Measurements from ENCODE around the gene HRH1. TPM values are rescaled to one million over a fixed set of nuclear protein-coding genes. Genes with fewer than 3 reads are reported as not detected.

HRH1 gene
- total RNA-seq, 2 experiments from 2014 or later = not detected

DNA sequence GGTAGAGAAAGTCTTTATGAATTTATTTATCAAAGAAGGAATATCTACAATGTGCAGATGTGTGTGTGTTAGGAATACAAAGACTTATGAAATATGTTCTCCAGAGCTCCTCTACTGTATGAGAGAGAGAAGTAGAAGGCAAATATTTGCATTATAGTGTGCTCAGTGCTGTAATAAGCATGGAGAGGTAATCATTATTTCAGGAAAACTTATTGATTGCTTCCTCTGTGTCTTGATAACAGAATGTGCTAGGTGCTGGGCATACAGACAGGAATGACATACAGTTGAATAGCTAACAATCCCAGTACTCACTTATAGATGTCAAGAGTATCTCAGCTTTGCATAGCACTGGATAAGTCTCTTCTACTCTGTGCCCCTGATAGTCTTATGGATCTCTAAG is 148.2 kb downstream of the HRH1 start:
- ChIA-PET POLR2A (no interaction called here), CTCF (interaction anchor here (0.7 kb wide), 1 partner anchor 101 kb away, joined by 4 read pairs; no protein-coding TSS in a partner anchor)
- peaks cover 8% of the 10 kb centered on the region for H3K4me1 ChIP-seq (ENCODE audit: insufficient read depth, low read length)
- peaks cover 59% of the 10 kb centered on the region for H3K36me3 ChIP-seq (ENCODE audit: insufficient read depth, low read length)
- H3K27me3 Mint-ChIP-seq = no peaks in the 10 kb centered on the region
- H3K9me3 ChIP-seq (ENCODE audit: control insufficient read depth in 1 of 2, insufficient read depth in 1 of 2, low read length in 2 of 2) = no peaks in the 10 kb centered on the region
- DNase-seq (no peak), ATAC-seq (ENCODE audit: poor library complexity) (no peak)
- H3K27ac ChIP-seq (ENCODE audit: low read depth in 1 of 2, low read length in 2 of 2) = no peak overlapping the region
- intact Hi-C loops (cut with DNase I, micrococcal nuclease) = no loop called here
- H3K4me1 Mint-ChIP-seq (ENCODE audit: low read depth) = peaks cover 9% of the 10 kb centered on the region
- H3K9me3 Mint-ChIP-seq = no peaks in the 10 kb centered on the region
- H3K27ac Mint-ChIP-seq = no peak overlapping the region
- no peaks in the 10 kb centered on the region for H3K27me3 ChIP-seq (ENCODE audit: control insufficient read depth in 1 of 2, insufficient read depth in 2 of 2, low read length in 2 of 2)
- H3K4me3 Mint-ChIP-seq = no peak overlapping the region
- TF ChIP-seq, protein P1, sequence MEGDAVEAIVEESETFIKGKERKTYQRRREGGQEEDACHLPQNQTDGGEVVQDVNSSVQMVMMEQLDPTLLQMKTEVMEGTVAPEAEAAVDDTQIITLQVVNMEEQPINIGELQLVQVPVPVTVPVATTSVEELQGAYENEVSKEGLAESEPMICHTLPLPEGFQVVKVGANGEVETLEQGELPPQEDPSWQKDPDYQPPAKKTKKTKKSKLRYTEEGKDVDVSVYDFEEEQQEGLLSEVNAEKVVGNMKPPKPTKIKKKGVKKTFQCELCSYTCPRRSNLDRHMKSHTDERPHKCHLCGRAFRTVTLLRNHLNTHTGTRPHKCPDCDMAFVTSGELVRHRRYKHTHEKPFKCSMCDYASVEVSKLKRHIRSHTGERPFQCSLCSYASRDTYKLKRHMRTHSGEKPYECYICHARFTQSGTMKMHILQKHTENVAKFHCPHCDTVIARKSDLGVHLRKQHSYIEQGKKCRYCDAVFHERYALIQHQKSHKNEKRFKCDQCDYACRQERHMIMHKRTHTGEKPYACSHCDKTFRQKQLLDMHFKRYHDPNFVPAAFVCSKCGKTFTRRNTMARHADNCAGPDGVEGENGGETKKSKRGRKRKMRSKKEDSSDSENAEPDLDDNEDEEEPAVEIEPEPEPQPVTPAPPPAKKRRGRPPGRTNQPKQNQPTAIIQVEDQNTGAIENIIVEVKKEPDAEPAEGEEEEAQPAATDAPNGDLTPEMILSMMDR (IDR thresholded peaks at IDR 0.05) = no peak
- H3K36me3 Mint-ChIP-seq (ENCODE audit: low read depth) = peaks cover 87% of the 10 kb centered on the region
- H3K4me3 ChIP-seq (ENCODE audit: low read length) = no peak overlapping the region

DNA sequence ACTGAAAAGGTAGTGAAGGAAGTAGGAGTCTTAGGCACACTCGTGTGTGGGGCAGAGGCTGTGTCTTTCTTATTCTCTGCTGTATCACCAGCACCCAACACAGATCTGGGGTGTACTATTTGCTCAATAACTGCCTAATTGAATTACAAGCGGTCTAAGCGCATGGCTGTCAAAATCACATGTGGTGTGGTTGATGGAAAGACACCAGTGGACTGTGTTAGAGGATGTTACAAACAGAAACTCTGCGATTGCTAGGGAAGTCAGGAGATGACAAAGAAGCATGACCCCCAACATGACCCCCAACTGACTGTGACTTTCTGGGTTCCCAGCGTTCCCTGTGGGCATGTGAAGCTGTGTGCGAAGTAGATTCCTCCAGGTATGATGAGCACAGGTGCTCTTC is 149.9 kb downstream of the HRH1 start:
- intact Hi-C loops (cut with DNase I, micrococcal nuclease) = no loop called here
- Mint-ChIP-seq H3K9me3 (no peaks in the 10 kb centered on the region), H3K4me3 (no peak overlapping the region), H3K36me3 (ENCODE audit: low read depth) (peaks cover 87% of the 10 kb centered on the region), H3K4me1 (ENCODE audit: low read depth) (peaks cover 5% of the 10 kb centered on the region), H3K27me3 (no peaks in the 10 kb centered on the region), H3K27ac (no peak overlapping the region)
- Histone ChIP-seq H3K4me1 (ENCODE audit: insufficient read depth, low read length) (peaks cover 9% of the 10 kb centered on the region), H3K27ac (ENCODE audit: low read depth in 1 of 2, low read length in 2 of 2) (no peak overlapping the region), H3K27me3 (ENCODE audit: control insufficient read depth in 1 of 2, insufficient read depth in 2 of 2, low read length in 2 of 2) (no peaks in the 10 kb centered on the region), H3K9me3 (ENCODE audit: control insufficient read depth in 1 of 2, insufficient read depth in 1 of 2, low read length in 2 of 2) (no peaks in the 10 kb centered on the region), H3K4me3 (ENCODE audit: low read length) (no peak overlapping the region), H3K36me3 (ENCODE audit: insufficient read depth, low read length) (peaks cover 69% of the 10 kb centered on the region)
- TF ChIP-seq, protein P1 (IDR thresholded peaks at IDR 0.05) = no peak
- ATAC-seq (ENCODE audit: poor library complexity) (no peak), DNase-seq (no peak)
- ChIA-PET POLR2A (no interaction called here), CTCF (interaction anchor here (1.7 kb wide), 1 partner anchor 13 kb away, joined by 5 read pairs; no protein-coding TSS in a partner anchor)

DNA sequence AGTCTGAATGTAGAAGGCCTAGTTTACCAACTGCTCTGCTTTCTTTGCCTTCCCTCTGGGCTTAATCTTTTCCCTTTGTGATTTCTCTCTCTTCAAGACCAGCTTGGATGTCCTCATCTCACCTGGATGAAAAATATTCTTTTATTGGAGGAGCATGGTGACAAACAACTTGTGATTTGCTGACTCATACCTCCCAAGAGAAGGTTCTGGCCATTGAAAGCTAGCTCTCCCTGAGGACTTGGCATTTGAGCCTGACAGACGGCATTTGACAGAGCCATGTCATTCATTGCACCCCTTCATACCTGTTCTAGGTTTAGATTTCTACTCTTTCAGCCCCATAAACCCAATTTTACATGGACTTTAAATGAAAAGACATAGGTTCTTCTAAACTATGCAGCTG is 151.2 kb downstream of the HRH1 start:
- Mint-ChIP-seq H3K36me3 (ENCODE audit: low read depth) (peaks cover 84% of the 10 kb centered on the region), H3K27ac (no peak overlapping the region), H3K9me3 (no peaks in the 10 kb centered on the region), H3K4me3 (no peak overlapping the region), H3K27me3 (no peaks in the 10 kb centered on the region), H3K4me1 (ENCODE audit: low read depth) (peaks cover 5% of the 10 kb centered on the region)
- Histone ChIP-seq H3K9me3 (ENCODE audit: control insufficient read depth in 1 of 2, insufficient read depth in 1 of 2, low read length in 2 of 2) (no peaks in the 10 kb centered on the region), H3K4me1 (ENCODE audit: insufficient read depth, low read length) (peaks cover 9% of the 10 kb centered on the region), H3K27ac (ENCODE audit: low read depth in 1 of 2, low read length in 2 of 2) (no peak overlapping the region), H3K27me3 (ENCODE audit: control insufficient read depth in 1 of 2, insufficient read depth in 2 of 2, low read length in 2 of 2) (no peaks in the 10 kb centered on the region), H3K36me3 (ENCODE audit: insufficient read depth, low read length) (peaks cover 65% of the 10 kb centered on the region), H3K4me3 (ENCODE audit: low read length) (no peak overlapping the region)
- no peak for ATAC-seq (ENCODE audit: poor library complexity)
- CTCF ChIA-PET = interaction anchor here (1.7 kb wide), 1 partner anchor 15 kb away, joined by 5 read pairs; no protein-coding TSS in a partner anchor
- DNase-seq = no peak
- TF ChIP-seq, protein P1 (IDR thresholded peaks at IDR 0.05) = no peak
- POLR2A ChIA-PET = interaction anchor here (0.7 kb wide), 1 partner anchor 18 kb away, joined by 3 read pairs; no protein-coding TSS in a partner anchor
- intact Hi-C loops (cut with DNase I, micrococcal nuclease) = no loop called here

All from CD4-positive, alpha-beta T cell (primary cell).